ENCODE results near the gene SELENOV. TPM values are rescaled to one million over a fixed set of nuclear protein-coding genes. Genes with fewer than 3 reads are reported as not detected.

The SELENOV gene
- total RNA-seq, 4 donors from 2014 or later = not detected

- 1% methylated on average over 9 to 12 of the region's 12 CpGs for WGBS, 2 donors
- H3K4me1 ChIP-seq = peaks cover 0 to 23% (median 15%) of the 10 kb centered on the region in 4 donors
- peaks cover 3 to 52% (median 9%) of the 10 kb centered on the region in 3 donors for H3K36me3 ChIP-seq
- peak overlapping the region; percentile 81 to 96 (median 85) for H3K4me3 ChIP-seq
- H3K27me3 ChIP-seq = no peaks in the 10 kb centered on the region
- TF ChIP-seq POLR2A (IDR thresholded peaks at IDR 0.05) (no peak), CTCF (IDR thresholded peaks at IDR 0.05) (no peak), EP300 (IDR thresholded peaks at IDR 0.05) (no peak)
- peak overlapping the region; percentile 67 to 88 (median 86) for H3K27ac ChIP-seq
- DNase-seq (ENCODE audit: low spot score in 2 of 2) = no peak
- no peaks in the 10 kb centered on the region for H3K9me3 ChIP-seq
Observed at GRCh38 chr19:39481229-39481545, 33.8 kb upstream of the SELENOV start.

GRCh38 chr19:39481676-39482075, 33.3 kb upstream of the SELENOV start:
- WGBS, 2 donors = 59 to 62% methylated on average over 11 of the region's 11 CpGs
- Histone ChIP-seq H3K27ac (peak overlapping the region in 1 of 4 donors; percentile 88), H3K9me3 (no peaks in the 10 kb centered on the region), H3K4me3 (peak overlapping the region; percentile 81 to 96 (median 85)), H3K27me3 (no peaks in the 10 kb centered on the region), H3K4me1 (peaks cover 0 to 23% (median 15%) of the 10 kb centered on the region in 4 donors), H3K36me3 (peaks cover 3 to 52% (median 10%) of the 10 kb centered on the region in 3 donors)
- DNase-seq (ENCODE audit: low spot score in 2 of 2) = no peak
- TF ChIP-seq POLR2A (IDR thresholded peaks at IDR 0.05) (no peak), EP300 (IDR thresholded peaks at IDR 0.05) (no peak), CTCF (IDR thresholded peaks at IDR 0.05) (no peak)

GRCh38 chr19:39483141-39483540, 31.8 kb upstream of the SELENOV start:
- Histone ChIP-seq H3K9me3 (no peaks in the 10 kb centered on the region), H3K4me1 (peaks cover 0 to 23% (median 15%) of the 10 kb centered on the region in 4 donors), H3K27me3 (no peaks in the 10 kb centered on the region), H3K4me3 (no peak overlapping the region), H3K36me3 (peaks cover 3 to 56% (median 12%) of the 10 kb centered on the region in 3 donors), H3K27ac (no peak overlapping the region)
- TF ChIP-seq EP300 (IDR thresholded peaks at IDR 0.05) (no peak), CTCF (IDR thresholded peaks at IDR 0.05) (no peak), POLR2A (IDR thresholded peaks at IDR 0.05) (no peak)
- no peak for DNase-seq (ENCODE audit: low spot score in 2 of 2)
- WGBS, 2 donors = 71 to 82% methylated on average over 6 of the region's 6 CpGs

- no peaks in the 10 kb centered on the region for H3K27me3 ChIP-seq
- H3K4me1 ChIP-seq = no peaks in the 10 kb centered on the region
- H3K36me3 ChIP-seq = peaks cover 3 to 77% (median 29%) of the 10 kb centered on the region in 3 donors
- 72 to 73% methylated on average over 10 of the region's 10 CpGs for WGBS, 2 donors
- DNase-seq (ENCODE audit: low spot score in 2 of 2) = no peak
- no peak overlapping the region for H3K4me3 ChIP-seq
- H3K9me3 ChIP-seq = no peaks in the 10 kb centered on the region
- H3K27ac ChIP-seq = no peak overlapping the region
- TF ChIP-seq POLR2A (IDR thresholded peaks at IDR 0.05) (no peak), EP300 (IDR thresholded peaks at IDR 0.05) (no peak), CTCF (IDR thresholded peaks at IDR 0.05) (no peak)
Observed at GRCh38 chr19:39489756-39490155, 25.2 kb upstream of the SELENOV start.

- H3K9me3 ChIP-seq = no peaks in the 10 kb centered on the region
- H3K36me3 ChIP-seq = peaks cover 0 to 52% (median 19%) of the 10 kb centered on the region in 3 donors
- TF ChIP-seq CTCF (IDR thresholded peaks at IDR 0.05) (no peak), POLR2A (IDR thresholded peaks at IDR 0.05) (no peak), EP300 (IDR thresholded peaks at IDR 0.05) (no peak)
- no peak overlapping the region for H3K4me3 ChIP-seq
- no peak for DNase-seq (ENCODE audit: low spot score in 2 of 2)
- H3K4me1 ChIP-seq = no peaks in the 10 kb centered on the region
- H3K27me3 ChIP-seq = peaks cover 0 to 17% of the 10 kb centered on the region in 2 donors
- no peak overlapping the region for H3K27ac ChIP-seq
- 95 to 97% methylated on average over 6 of the region's 6 CpGs for WGBS, 2 donors
Observed at GRCh38 chr19:39492225-39492624, 22.7 kb upstream of the SELENOV start.
